Measurements from ENCODE around the gene USP21. TPM values are rescaled to one million over a fixed set of nuclear protein-coding genes. Genes with fewer than 3 reads are reported as not detected.

Gene USP21
- total RNA-seq, 1 experiment from 2014 or later = 3.3 TPM

GRCh38 chr1:161200992-161201835, 41.9 kb downstream of the USP21 start:
- in situ Hi-C loops (cut with HindIII; ENCODE audit: low sequenced_read_pairs) = loop anchor here (25.0 kb wide), 1 partner anchor 186 kb away; no protein-coding TSS in a partner anchor

GRCh38 chr1:161201836-161202712, 42.8 kb downstream of the USP21 start, which contains the start of gene NDUFS2:
Gene NDUFS2, plus strand, starts transcription at chr1:161202367. Its CDS starts 19 bp downstream, at chr1:161202386.
- DNase-seq (ENCODE audit: low spot score) = peak; percentile 99
- in situ Hi-C loops (cut with HindIII; ENCODE audit: low sequenced_read_pairs) = loop anchor here (25.0 kb wide), 1 partner anchor 185 kb away; no protein-coding TSS in a partner anchor

More at GRCh38 chr1:161200992-161201835, 41.9 kb downstream of the USP21 start:
- no peak for DNase-seq (ENCODE audit: low spot score)

GRCh38 chr1:161206411-161207140, 47.3 kb downstream of the USP21 start:
- in situ Hi-C loops (cut with HindIII; ENCODE audit: low sequenced_read_pairs) = loop anchor here (25.0 kb wide), 1 partner anchor 181 kb away; no protein-coding TSS in a partner anchor
- DNase-seq (ENCODE audit: low spot score) = no peak

- no peak for DNase-seq (ENCODE audit: low spot score)
- in situ Hi-C loops (cut with HindIII; ENCODE audit: low sequenced_read_pairs) = loop anchor here (25.0 kb wide), 1 partner anchor 180 kb away; no protein-coding TSS in a partner anchor
Measured at GRCh38 chr1:161207173-161207572, 47.9 kb downstream of the USP21 start.

GRCh38 chr1:161209790-161210409, 50.6 kb downstream of the USP21 start:
- peak; percentile 80 for DNase-seq (ENCODE audit: low spot score)
- in situ Hi-C loops (cut with HindIII; ENCODE audit: low sequenced_read_pairs) = loop anchor here (25.0 kb wide), 1 partner anchor 177 kb away; no protein-coding TSS in a partner anchor

- in situ Hi-C loops (cut with HindIII; ENCODE audit: low sequenced_read_pairs) = loop anchor here (25.0 kb wide), 1 partner anchor 173 kb away; no protein-coding TSS in a partner anchor
- DNase-seq (ENCODE audit: low spot score) = no peak
Measured at GRCh38 chr1:161214369-161214768, 55.1 kb downstream of the USP21 start.

- in situ Hi-C loops (cut with HindIII; ENCODE audit: low sequenced_read_pairs) = loop anchor here (25.0 kb wide), 1 partner anchor 172 kb away; no protein-coding TSS in a partner anchor
- DNase-seq (ENCODE audit: low spot score) = no peak
Measured at GRCh38 chr1:161215076-161215475, 55.8 kb downstream of the USP21 start, which contains the start of gene FCER1G. Gene FCER1G, plus strand, starts transcription at chr1:161215295. Its CDS starts 27 bp downstream, at chr1:161215322.

Other genes starting within 250 kb of the USP21 start
- gene ITLN2, start 204.7 kb upstream of the USP21 start, total RNA-seq (2014; rRNA removed; shearing (Covaris generic)) = not detected in 2 replicates
- gene F11R, start 138.3 kb upstream of the USP21 start, total RNA-seq (2014; rRNA removed; shearing (Covaris generic)) = 47.6 and 60.7 TPM in 2 replicates
- gene TSTD1, start 120.5 kb upstream of the USP21 start, total RNA-seq (2014; rRNA removed; shearing (Covaris generic)) = not detected in 2 replicates
- 95.1 and 108 TPM in 2 replicates for gene USF1, start 113.5 kb upstream of the USP21 start, total RNA-seq (2014; rRNA removed; shearing (Covaris generic))
- 0.10 TPM in 1 of 2 replicates, not detected in the other for gene ARHGAP30, start 89.6 kb upstream of the USP21 start, total RNA-seq (2014; rRNA removed; shearing (Covaris generic))
- gene NECTIN4, start 69.9 kb upstream of the USP21 start, total RNA-seq (2014; rRNA removed; shearing (Covaris generic)) = 0.80 and 2.4 TPM in 2 replicates
- gene KLHDC9, start 61.1 kb upstream of the USP21 start, total RNA-seq (2014; rRNA removed; shearing (Covaris generic)) = 6.3 and 7.1 TPM in 2 replicates
- 17.5 and 20.8 TPM in 2 replicates for gene PFDN2, start 41.5 kb upstream of the USP21 start, total RNA-seq (2014; rRNA removed; shearing (Covaris generic))
- gene NIT1, start 41.4 kb upstream of the USP21 start, total RNA-seq (2014; rRNA removed; shearing (Covaris generic)) = 19.4 and 22.3 TPM in 2 replicates
- gene DEDD, start 26.8 kb upstream of the USP21 start, total RNA-seq (2014; rRNA removed; shearing (Covaris generic)) = 22.9 and 48.1 TPM in 2 replicates
- gene UFC1, start 5.5 kb upstream of the USP21 start, total RNA-seq (2014; rRNA removed; shearing (Covaris generic)) = 70.8 and 72.9 TPM in 2 replicates
- 22.7 and 27.2 TPM in 2 replicates for gene PPOX, start 6.9 kb downstream of the USP21 start, total RNA-seq (2014; rRNA removed; shearing (Covaris generic))
- 19.4 and 27.9 TPM in 2 replicates for gene B4GALT3, start 18.0 kb downstream of the USP21 start, total RNA-seq (2014; rRNA removed; shearing (Covaris generic))
- 0.43 and 0.95 TPM in 2 replicates for gene ADAMTS4, start 39.6 kb downstream of the USP21 start, total RNA-seq (2014; rRNA removed; shearing (Covaris generic))
- 215 and 238 TPM in 2 replicates for gene NDUFS2, start 42.9 kb downstream of the USP21 start, total RNA-seq (2014; rRNA removed; shearing (Covaris generic))
- gene FCER1G, start 55.8 kb downstream of the USP21 start, total RNA-seq (2014; rRNA removed; shearing (Covaris generic)) = 0.49 TPM in 1 of 2 replicates, not detected in the other
- gene APOA2, start 64.1 kb downstream of the USP21 start, total RNA-seq (2014; rRNA removed; shearing (Covaris generic)) = not detected in 2 replicates
- 24.2 and 37.4 TPM in 2 replicates for gene TOMM40L, start 66.6 kb downstream of the USP21 start, total RNA-seq (2014; rRNA removed; shearing (Covaris generic))
- not detected in 2 replicates for gene NR1I3, start 78.7 kb downstream of the USP21 start, total RNA-seq (2014; rRNA removed; shearing (Covaris generic))
- not detected in 2 replicates for gene PCP4L1, start 99.2 kb downstream of the USP21 start, total RNA-seq (2014; rRNA removed; shearing (Covaris generic))
- gene MPZ, start 150.5 kb downstream of the USP21 start, total RNA-seq (2014; rRNA removed; shearing (Covaris generic)) = 0.68 TPM in 1 of 2 replicates, not detected in the other
- 342 and 386 TPM in 2 replicates for gene SDHC, start 154.9 kb downstream of the USP21 start, total RNA-seq (2014; rRNA removed; shearing (Covaris generic))
- not detected in 2 replicates for gene CFAP126, start 208.4 kb downstream of the USP21 start, total RNA-seq (2014; rRNA removed; shearing (Covaris generic))